DND-41 (cell line): ENCODE measurements around the gene FOXO4.

Experiments used
- ATAC-seq: fragments of 200-7000 bp; cut with Tn5 transposase; 3 replicates; pipeline ENCODE4 v1.9.1; 2021; ENCODE audit warnings: low read depth; ENCODE audit not compliant: insufficient read depth
- DNase-seq: peaks from one replicate; pipeline ENCODE4 v3.0.0-alpha.2; 2020
- H2AFZ ChIP-seq: 2 replicates; pipeline ENCODE4 v1.6.0; 2012; ENCODE audit warnings: low read depth, low read length
- H3K27ac ChIP-seq: 2 replicates; pipeline ENCODE4 v1.5.1; 2012; ENCODE audit warnings: low read length, inconsistent platforms
- H3K27me3 ChIP-seq: fragments of 200-600 bp; sonication (generic); 2 replicates; pipeline ENCODE4 v1.6.0; 2012; ENCODE audit warnings: low read length, mild to moderate bottlenecking, inconsistent platforms; ENCODE audit not compliant: insufficient read depth, poor library complexity
- H3K36me3 ChIP-seq: 2 replicates; pipeline ENCODE4 v1.5.1; 2012; ENCODE audit warnings: low read length, inconsistent platforms; ENCODE audit not compliant: insufficient read depth
- H3K4me1 ChIP-seq: 2 replicates; pipeline ENCODE4 v1.5.1; 2012; ENCODE audit warnings: mild to moderate bottlenecking, low read length; ENCODE audit not compliant: insufficient read depth
- H3K4me2 ChIP-seq: 2 replicates; pipeline ENCODE4 v1.6.0; 2012; ENCODE audit warnings: mild to moderate bottlenecking, moderate library complexity, low read length, inconsistent platforms; ENCODE audit not compliant: insufficient read depth
- H3K4me3 ChIP-seq, 2 experiments: fragments of 200-600 bp in 1 of 2; shearing (Covaris generic) in 1 of 2; 2 replicates each; pipeline ENCODE4 v1.5.1; 2012 to 2016; ENCODE audit warnings: inconsistent platforms in 2 of 2, low read length in 2 of 2, mild to moderate bottlenecking in 2 of 2, low read depth in 1 of 2, moderate library complexity in 1 of 2
- H3K79me2 ChIP-seq: 2 replicates; pipeline ENCODE4 v1.6.0; 2012; ENCODE audit warnings: low read length, inconsistent platforms; ENCODE audit not compliant: insufficient read depth
- H3K9ac ChIP-seq: 2 replicates; pipeline ENCODE4 v1.6.0; 2012; ENCODE audit warnings: low read depth, mild to moderate bottlenecking, inconsistent platforms, low read length, moderate library complexity
- H3K9me3 ChIP-seq: 2 replicates; pipeline ENCODE4 v1.5.1; 2012; ENCODE audit warnings: low read length, moderate library complexity, mild to moderate bottlenecking, inconsistent platforms; ENCODE audit not compliant: insufficient read depth, severe bottlenecking
- H4K20me1 ChIP-seq: 2 replicates; pipeline ENCODE4 v1.6.0; 2012; ENCODE audit warnings: low read length; ENCODE audit not compliant: insufficient read depth
- CTCF ChIP-seq: IDR thresholded peaks from 2 replicates; pipeline ENCODE4 v1.5.1; 2012; ENCODE audit warnings: borderline replicate concordance, low read length, moderate library complexity, mild to moderate bottlenecking; ENCODE audit not compliant: poor library complexity, severe bottlenecking; ENCODE audit errors: extremely low read depth
- EZH2 ChIP-seq: IDR thresholded peaks from 3 replicates; pipeline ENCODE4 v1.6.1; 2012; ENCODE audit warnings: borderline replicate concordance, low read depth, mild to moderate bottlenecking, moderate library complexity, low read length, inconsistent platforms; ENCODE audit not compliant: severe bottlenecking

The FOXO4 gene

GRCh38 chrX:71095981-71096759 is 519 bp downstream of the FOXO4 start:
- TF ChIP-seq EZH2 (no peak), CTCF (no peak)
- H3K79me2 ChIP-seq, result peaks cover 9% of the 10 kb centered on the region
- peak overlapping the region; percentile 57 for H3K9ac ChIP-seq
- H2AFZ ChIP-seq, result peak overlapping the region; percentile 63
- peak overlapping the region; percentile 33 to 61; a peak in 3 of 4 replicates for H3K4me3 ChIP-seq
- no peaks in the 10 kb centered on the region for H3K36me3 ChIP-seq
- ATAC-seq (peak; percentile 64), DNase-seq (no peak)
- H4K20me1 ChIP-seq, result no peaks in the 10 kb centered on the region
- H3K27ac ChIP-seq, result peak overlapping the region; percentile 69
- H3K4me2 ChIP-seq, result peak overlapping the region; percentile 76
- no peaks in the 10 kb centered on the region for H3K9me3 ChIP-seq
- H3K4me1 ChIP-seq, result peaks cover 40% of the 10 kb centered on the region
- no peaks in the 10 kb centered on the region for H3K27me3 ChIP-seq

GRCh38 chrX:71096760-71097032 is 1.0 kb downstream of the FOXO4 start:
- TF ChIP-seq CTCF (no peak), EZH2 (no peak)
- peak overlapping the region; percentile 29 to 61; a peak in 3 of 4 replicates for H3K4me3 ChIP-seq
- ATAC-seq (no peak), DNase-seq (no peak)
- H2AFZ ChIP-seq, result 0 out of 2 replicates have a peak overlapping the region, but pooled peaks have one; percentile 63
- no peaks in the 10 kb centered on the region for H3K36me3 ChIP-seq
- H3K27ac ChIP-seq, result no peak overlapping the region; the same call in 1 of the 2 replicates
- H3K9ac ChIP-seq, result peak overlapping the region; percentile 57
- no peaks in the 10 kb centered on the region for H4K20me1 ChIP-seq
- H3K4me1 ChIP-seq, result peaks cover 40% of the 10 kb centered on the region
- peak overlapping the region; percentile 76 for H3K4me2 ChIP-seq
- H3K79me2 ChIP-seq, result peaks cover 9% of the 10 kb centered on the region
- no peaks in the 10 kb centered on the region for H3K27me3 ChIP-seq
- no peaks in the 10 kb centered on the region for H3K9me3 ChIP-seq

- H3K4me1 ChIP-seq, result peaks cover 48% of the 10 kb centered on the region
- peak overlapping the region; percentile 28; the same call in 1 of the 2 replicates for H3K9ac ChIP-seq
- no peaks in the 10 kb centered on the region for H3K36me3 ChIP-seq
- peak; percentile 78 for DNase-seq
- peak; percentile 39 for ATAC-seq
- no peak overlapping the region for H3K4me3 ChIP-seq
- H3K4me2 ChIP-seq, result peak overlapping the region; percentile 38
- no peaks in the 10 kb centered on the region for H4K20me1 ChIP-seq
- peak overlapping the region; percentile 74 for H3K27ac ChIP-seq
- no peaks in the 10 kb centered on the region for H3K9me3 ChIP-seq
- H2AFZ ChIP-seq, result no peak overlapping the region
- H3K79me2 ChIP-seq, result peaks cover 9% of the 10 kb centered on the region
- TF ChIP-seq EZH2, result no peak
- peak; percentile 83 for TF ChIP-seq CTCF
- no peaks in the 10 kb centered on the region for H3K27me3 ChIP-seq
These were observed 2.7 kb downstream of the FOXO4 start for GRCh38 chrX:71098302-71098701.
